ENCODE data around the gene OGN.
"Not testable (repeated sequence)": the region's sequence is repeated elsewhere in the genome, so short reads cannot be mapped to it uniquely, and the experiment has no call there.

OGN gene

GRCh38 chr9:92404042-92404836, at the start of gene OGN:
Gene OGN, minus strand, starts transcription at chr9:92404578. Its CDS starts 1,171 bp downstream, at chr9:92403407.
- no peak within 1 kb of the TSS for H3K4me3 ChIP-seq (ENCODE audit: low read depth, low read length)

GRCh38 chr9:92446536-92446935, 42.2 kb upstream of the OGN start:
- no peak overlapping the region for H3K4me3 ChIP-seq (ENCODE audit: low read depth, low read length)
- DNase-seq (ENCODE audit: low read depth) = no peak

More at GRCh38 chr9:92404042-92404836, at the start of gene OGN:
- no peak for DNase-seq (ENCODE audit: low read depth)

- no peak for DNase-seq (ENCODE audit: low read depth)
- no peak overlapping the region for H3K4me3 ChIP-seq (ENCODE audit: low read depth, low read length)
These were observed 40.5 kb upstream of the OGN start for GRCh38 chr9:92444841-92445240.

- DNase-seq (ENCODE audit: low read depth) = no peak
- no peak overlapping the region for H3K4me3 ChIP-seq (ENCODE audit: low read depth, low read length)
These were observed 36.3 kb upstream of the OGN start for GRCh38 chr9:92440751-92441046.

GRCh38 chr9:92439921-92440750, 35.8 kb upstream of the OGN start:
- DNase-seq (ENCODE audit: low read depth) = peak; percentile 46
- no peak overlapping the region for H3K4me3 ChIP-seq (ENCODE audit: low read depth, low read length)

GRCh38 chr9:92438900-92439526, 34.6 kb upstream of the OGN start:
- DNase-seq (ENCODE audit: low read depth) = no peak
- H3K4me3 ChIP-seq (ENCODE audit: low read depth, low read length) = no peak overlapping the region

GRCh38 chr9:92435263-92435662, 30.9 kb upstream of the OGN start:
- no peak for DNase-seq (ENCODE audit: low read depth)
- H3K4me3 ChIP-seq (ENCODE audit: low read depth, low read length) = no peak overlapping the region

- no peak for DNase-seq (ENCODE audit: low read depth)
- no peak overlapping the region for H3K4me3 ChIP-seq (ENCODE audit: low read depth, low read length)
These were observed 28.7 kb upstream of the OGN start for GRCh38 chr9:92432972-92433548.

GRCh38 chr9:92432350-92432749, 28.0 kb upstream of the OGN start:
- DNase-seq (ENCODE audit: low read depth) = no peak

GRCh38 chr9:92429836-92430235, 25.5 kb upstream of the OGN start:
- no peak overlapping the region for H3K4me3 ChIP-seq (ENCODE audit: low read depth, low read length)
- no peak for DNase-seq (ENCODE audit: low read depth)

More at GRCh38 chr9:92432350-92432749, 28.0 kb upstream of the OGN start:
- H3K4me3 ChIP-seq (ENCODE audit: low read depth, low read length) = no peak overlapping the region

- no peak overlapping the region for H3K4me3 ChIP-seq (ENCODE audit: low read depth, low read length)
- DNase-seq (ENCODE audit: low read depth) = no peak
These were observed 22.2 kb upstream of the OGN start for GRCh38 chr9:92426501-92427145.

- no peak for DNase-seq (ENCODE audit: low read depth)
These were observed 21.1 kb upstream of the OGN start for GRCh38 chr9:92425474-92425873.

GRCh38 chr9:92424340-92424739, 20.0 kb upstream of the OGN start, which contains the start of gene OMD:
Gene OMD, minus strand, starts transcription at chr9:92424471. Its CDS starts 6,913 bp downstream, at chr9:92417558.
- H3K4me3 ChIP-seq (ENCODE audit: low read depth, low read length) = no peak within 1 kb of the TSS
- DNase-seq (ENCODE audit: low read depth) = no peak

More at GRCh38 chr9:92425474-92425873, 21.1 kb upstream of the OGN start:
- no peak overlapping the region for H3K4me3 ChIP-seq (ENCODE audit: low read depth, low read length)

- no peak for DNase-seq (ENCODE audit: low read depth)
- no peak overlapping the region for H3K4me3 ChIP-seq (ENCODE audit: low read depth, low read length)
These were observed 19.2 kb upstream of the OGN start for GRCh38 chr9:92423612-92424011.

- DNase-seq (ENCODE audit: low read depth) = no peak
- no peak overlapping the region for H3K4me3 ChIP-seq (ENCODE audit: low read depth, low read length)
These were observed 18.4 kb upstream of the OGN start for GRCh38 chr9:92422611-92423338.

- H3K4me3 ChIP-seq (ENCODE audit: low read depth, low read length) = no peak overlapping the region
- no peak for DNase-seq (ENCODE audit: low read depth)
These were observed 10.2 kb upstream of the OGN start for GRCh38 chr9:92414566-92414965.

- H3K4me3 ChIP-seq (ENCODE audit: low read depth, low read length); DNase-seq (ENCODE audit: low read depth): not testable (repeated sequence)
These were observed 6.8 kb upstream of the OGN start for GRCh38 chr9:92411157-92411556.

- no peak overlapping the region for H3K4me3 ChIP-seq (ENCODE audit: low read depth, low read length)
- DNase-seq (ENCODE audit: low read depth) = no peak
These were observed 4.5 kb upstream of the OGN start for GRCh38 chr9:92408747-92409478.

Measured in skeletal muscle cell (primary cell).